Osteocyte (in vitro differentiated cells): ENCODE results near the gene DST. TPM values are rescaled to one million over a fixed set of nuclear protein-coding genes. Genes with fewer than 3 reads are reported as not detected.
A peak's percentile ranks its signal among the peaks of the same experiment; 100 is the strongest.

ENCODE experiments used
- DNase-seq: peaks from one replicate; pipeline ENCODE4 v3.0.0; 2021; ENCODE audit warnings: mixed read lengths; ENCODE audit not compliant: unreplicated experiment; ENCODE audit errors: extremely low spot score
- H3K27ac Mint-ChIP-seq: one replicate; pipeline ENCODE4 v1.8.0; 2021; ENCODE audit warnings: mild to moderate bottlenecking, mixed read lengths; ENCODE audit not compliant: unreplicated experiment
- H3K27me3 Mint-ChIP-seq: one replicate; pipeline ENCODE4 v1.8.0; 2021; ENCODE audit warnings: mixed read lengths; ENCODE audit not compliant: unreplicated experiment
- H3K36me3 Mint-ChIP-seq: one replicate; pipeline ENCODE4 v1.8.0; 2021; ENCODE audit warnings: mixed read lengths; ENCODE audit not compliant: unreplicated experiment
- H3K4me1 Mint-ChIP-seq: one replicate; pipeline ENCODE4 v1.8.0; 2021; ENCODE audit warnings: mixed read lengths; ENCODE audit not compliant: unreplicated experiment
- H3K4me3 Mint-ChIP-seq: one replicate; pipeline ENCODE4 v1.8.0; 2021; ENCODE audit warnings: mild to moderate bottlenecking, moderate library complexity, mixed read lengths; ENCODE audit not compliant: unreplicated experiment
- H3K9me3 Mint-ChIP-seq: one replicate; pipeline ENCODE4 v1.8.0; 2021; ENCODE audit warnings: mixed read lengths; ENCODE audit not compliant: unreplicated experiment
- total RNA-seq: library from RNA; stranded (reverse); gene quantifications from 2 replicates; pipeline ENCODE4 v1.2.1, GENCODE V29; 2021
- TF ChIP-seq, protein P1 (sequence below): fragments of 200-600 bp; sonication (generic); IDR thresholded peaks from 2 replicates; pipeline ENCODE4 v1.5.0; 2021; ENCODE audit warnings: antibody characterized with exemption, mild to moderate bottlenecking, moderate library complexity

Gene DST
- total RNA-seq, 1 donor from 2014 or later = 240 TPM

DNA sequence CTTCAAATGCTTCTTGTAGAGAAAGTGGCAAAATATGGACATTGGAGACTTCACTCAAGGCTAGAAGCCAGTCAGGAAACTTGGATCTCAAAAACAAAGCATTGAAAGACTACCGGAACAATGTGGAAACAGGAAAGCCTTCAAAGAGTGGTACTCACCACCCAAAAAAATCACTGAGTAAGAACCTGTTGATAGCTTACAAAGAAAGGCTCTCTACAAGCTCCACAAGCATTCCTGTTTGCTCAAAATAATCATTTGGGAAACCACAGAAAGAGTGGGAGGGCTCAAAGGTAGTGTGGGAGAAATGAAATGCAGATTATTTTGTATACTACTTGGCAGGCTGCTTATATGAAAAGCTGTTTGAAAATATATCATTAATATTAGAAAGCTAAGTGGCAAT lies 9.5 kb upstream of the DST start:
- peaks cover 18% of the 10 kb centered on the region for H3K36me3 Mint-ChIP-seq

DNA sequence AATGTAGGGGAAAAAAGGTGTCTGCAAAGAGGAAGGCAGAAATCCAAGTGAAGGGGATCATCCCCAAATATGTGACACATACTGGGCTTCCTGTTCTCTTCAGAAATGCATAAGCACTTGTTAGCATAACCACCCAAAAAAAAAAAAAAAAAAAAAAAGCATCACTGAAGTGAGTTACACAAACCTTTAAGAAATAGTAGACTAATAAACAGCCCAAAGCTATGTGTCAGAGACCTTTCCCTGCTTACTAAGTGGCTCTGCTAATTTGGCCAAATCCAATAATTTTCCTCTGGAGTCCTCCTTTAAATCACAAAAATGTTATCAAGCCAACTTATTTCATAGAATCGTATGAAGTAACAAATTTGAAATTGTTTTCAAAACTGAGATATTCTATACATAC lies 7.5 kb upstream of the DST start:
- H3K4me3 Mint-ChIP-seq = no peak overlapping the region
- H3K27ac Mint-ChIP-seq = no peak overlapping the region
- no peaks in the 10 kb centered on the region for H3K9me3 Mint-ChIP-seq
- no peak for DNase-seq
- TF ChIP-seq, protein P1, sequence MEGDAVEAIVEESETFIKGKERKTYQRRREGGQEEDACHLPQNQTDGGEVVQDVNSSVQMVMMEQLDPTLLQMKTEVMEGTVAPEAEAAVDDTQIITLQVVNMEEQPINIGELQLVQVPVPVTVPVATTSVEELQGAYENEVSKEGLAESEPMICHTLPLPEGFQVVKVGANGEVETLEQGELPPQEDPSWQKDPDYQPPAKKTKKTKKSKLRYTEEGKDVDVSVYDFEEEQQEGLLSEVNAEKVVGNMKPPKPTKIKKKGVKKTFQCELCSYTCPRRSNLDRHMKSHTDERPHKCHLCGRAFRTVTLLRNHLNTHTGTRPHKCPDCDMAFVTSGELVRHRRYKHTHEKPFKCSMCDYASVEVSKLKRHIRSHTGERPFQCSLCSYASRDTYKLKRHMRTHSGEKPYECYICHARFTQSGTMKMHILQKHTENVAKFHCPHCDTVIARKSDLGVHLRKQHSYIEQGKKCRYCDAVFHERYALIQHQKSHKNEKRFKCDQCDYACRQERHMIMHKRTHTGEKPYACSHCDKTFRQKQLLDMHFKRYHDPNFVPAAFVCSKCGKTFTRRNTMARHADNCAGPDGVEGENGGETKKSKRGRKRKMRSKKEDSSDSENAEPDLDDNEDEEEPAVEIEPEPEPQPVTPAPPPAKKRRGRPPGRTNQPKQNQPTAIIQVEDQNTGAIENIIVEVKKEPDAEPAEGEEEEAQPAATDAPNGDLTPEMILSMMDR = no peak
- H3K36me3 Mint-ChIP-seq = peaks cover 31% of the 10 kb centered on the region
- peaks cover 27% of the 10 kb centered on the region for H3K4me1 Mint-ChIP-seq
- H3K27me3 Mint-ChIP-seq = no peaks in the 10 kb centered on the region

More for the DNA sequence above, 9.5 kb upstream of the DST start:
- Mint-ChIP-seq H3K27ac (peak overlapping the region; percentile 86), H3K9me3 (no peaks in the 10 kb centered on the region), H3K4me3 (no peak overlapping the region), H3K27me3 (no peaks in the 10 kb centered on the region), H3K4me1 (peaks cover 43% of the 10 kb centered on the region)
- TF ChIP-seq, protein P1 = no peak
- no peak for DNase-seq

DNA sequence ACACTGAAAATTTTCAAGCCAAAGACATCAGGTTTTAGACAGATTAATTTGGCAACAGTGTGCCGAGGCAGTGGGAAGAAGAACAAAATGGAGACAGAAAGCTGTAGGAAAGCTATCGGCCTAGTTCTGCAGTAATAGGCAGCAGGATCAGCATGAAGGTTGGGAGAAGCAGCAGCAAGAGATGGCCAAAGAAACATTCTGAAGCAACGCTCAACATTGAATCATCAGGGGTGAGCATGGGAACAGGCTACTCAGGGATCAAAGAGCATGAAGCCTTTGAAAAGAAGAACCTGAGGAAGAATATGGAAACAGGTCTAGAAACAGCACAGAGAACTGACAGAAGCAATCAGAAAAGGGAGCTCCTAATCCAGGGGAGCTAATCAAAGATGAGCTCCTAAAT lies 7.1 kb upstream of the DST start:
- TF ChIP-seq, protein P1 = no peak
- Mint-ChIP-seq H3K4me3 (no peak overlapping the region), H3K27ac (no peak overlapping the region), H3K9me3 (no peaks in the 10 kb centered on the region), H3K36me3 (peaks cover 35% of the 10 kb centered on the region), H3K4me1 (peaks cover 25% of the 10 kb centered on the region), H3K27me3 (no peaks in the 10 kb centered on the region)
- no peak for DNase-seq

DNA sequence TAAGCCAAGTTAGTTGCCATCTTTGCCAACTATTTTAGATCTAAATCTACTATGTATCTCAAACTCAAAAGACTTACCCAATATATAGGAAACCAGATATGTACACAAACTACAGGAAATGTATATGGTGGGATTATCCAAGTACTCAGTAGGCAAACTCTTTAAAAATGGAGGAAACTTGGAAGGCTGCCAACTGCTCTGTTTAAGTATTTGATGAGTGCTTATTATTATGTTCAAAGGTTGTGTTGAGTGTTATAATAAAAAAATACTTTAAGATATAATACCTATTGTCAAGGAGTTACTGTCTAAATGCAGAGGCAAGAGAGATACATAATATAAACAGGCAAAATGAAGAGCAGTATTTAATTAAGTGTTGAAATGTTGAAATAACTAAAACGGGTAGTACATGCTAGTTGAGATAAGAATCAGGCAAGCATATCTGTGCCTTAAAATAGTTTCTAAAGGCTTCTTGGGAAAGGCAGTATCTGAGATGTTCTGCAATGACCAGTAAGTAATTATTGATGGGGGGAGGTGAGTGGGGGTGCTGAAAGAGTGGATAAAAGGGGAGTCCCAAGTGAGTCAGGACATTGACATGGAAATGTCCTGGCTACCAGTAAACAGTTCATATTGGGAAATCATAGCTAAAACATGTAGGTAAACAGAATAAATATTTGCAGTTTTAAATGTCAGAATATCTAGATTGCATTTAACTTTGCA lies 6.5 kb upstream of the DST start:
- DNase-seq = no peak
- no peaks in the 10 kb centered on the region for H3K27me3 Mint-ChIP-seq

DNA sequence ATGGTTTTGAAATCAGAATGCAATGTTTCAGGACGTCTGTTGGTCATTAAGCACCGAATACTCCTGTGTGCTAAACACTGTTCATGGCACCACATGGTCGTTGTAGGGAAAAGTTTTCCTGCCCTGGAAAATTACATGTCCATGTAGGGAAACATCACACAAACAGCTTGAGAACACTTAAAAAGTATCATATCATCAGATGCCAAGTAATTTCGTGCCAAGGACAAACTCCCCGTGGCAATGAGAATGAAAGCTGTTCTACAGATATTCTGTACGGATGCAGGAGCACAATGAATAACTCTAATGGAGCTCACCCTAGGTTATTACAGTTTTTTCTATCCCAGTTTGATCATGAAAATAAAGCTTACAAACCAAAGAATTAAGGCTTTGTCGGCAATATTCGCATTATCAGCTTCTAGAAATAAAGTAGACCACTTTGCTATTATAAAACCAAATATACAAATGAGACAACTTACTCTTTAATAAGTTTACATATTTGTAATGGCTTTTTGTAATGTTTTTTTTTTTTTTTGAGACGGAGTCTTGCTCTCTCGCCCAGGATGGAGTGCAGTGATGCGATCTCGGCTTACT lies 4.6 kb upstream of the DST start:
- H3K36me3 Mint-ChIP-seq = peaks cover 38% of the 10 kb centered on the region
- H3K4me3 Mint-ChIP-seq = no peak overlapping the region
- H3K27me3 Mint-ChIP-seq = no peaks in the 10 kb centered on the region
- peaks cover 25% of the 10 kb centered on the region for H3K4me1 Mint-ChIP-seq
- no peak overlapping the region for H3K27ac Mint-ChIP-seq
- TF ChIP-seq, protein P1 = no peak
- DNase-seq = no peak
- no peaks in the 10 kb centered on the region for H3K9me3 Mint-ChIP-seq

More for the DNA sequence above, 6.5 kb upstream of the DST start:
- Mint-ChIP-seq H3K36me3 (peaks cover 38% of the 10 kb centered on the region), H3K4me1 (peaks cover 25% of the 10 kb centered on the region), H3K4me3 (no peak overlapping the region), H3K9me3 (no peaks in the 10 kb centered on the region), H3K27ac (no peak overlapping the region)
- TF ChIP-seq, protein P1 = no peak
